Skin of body (tissue), 2 donors: ENCODE results near the gene GNL1. TPM values are rescaled to one million over a fixed set of nuclear protein-coding genes. Genes with fewer than 3 reads are reported as not detected.
A peak's percentile ranks its signal among the peaks of the same experiment; 100 is the strongest.

Source experiments
- DNase-seq: peaks from one replicate; lab custom pipeline; 2025; lab: John Stamatoyannopoulos, UW
- total RNA-seq: library from RNA; depleted of rRNA; stranded (reverse); fragments of >200 nt; gene quantifications from one replicate; pipeline ENCODE4 v1.2.3, GENCODE V29; 2014

The GNL1 gene
- total RNA-seq, 1 donor from 2014 or later = 35.8 TPM

DNA sequence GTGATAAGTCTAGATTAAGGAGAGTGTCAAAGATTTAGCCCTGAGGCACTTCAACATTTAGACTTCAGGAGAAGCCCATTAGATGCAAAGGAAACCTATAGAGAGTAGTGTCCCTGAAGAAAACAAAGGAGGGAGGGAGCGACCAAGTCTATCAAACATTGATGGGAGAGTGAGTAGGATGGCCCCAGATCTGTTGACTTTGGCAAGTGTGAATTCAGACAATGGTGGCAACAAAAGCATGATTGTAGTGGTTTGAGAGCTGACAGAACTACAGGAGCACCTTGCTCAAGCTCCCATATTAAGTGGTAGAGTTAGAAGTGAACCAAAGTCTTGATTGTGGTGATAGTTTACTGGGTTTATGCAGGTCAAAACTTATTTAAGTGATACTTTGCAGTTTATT is 14.0 kb upstream of the GNL1 start:
- DNase-seq = no peak

DNA sequence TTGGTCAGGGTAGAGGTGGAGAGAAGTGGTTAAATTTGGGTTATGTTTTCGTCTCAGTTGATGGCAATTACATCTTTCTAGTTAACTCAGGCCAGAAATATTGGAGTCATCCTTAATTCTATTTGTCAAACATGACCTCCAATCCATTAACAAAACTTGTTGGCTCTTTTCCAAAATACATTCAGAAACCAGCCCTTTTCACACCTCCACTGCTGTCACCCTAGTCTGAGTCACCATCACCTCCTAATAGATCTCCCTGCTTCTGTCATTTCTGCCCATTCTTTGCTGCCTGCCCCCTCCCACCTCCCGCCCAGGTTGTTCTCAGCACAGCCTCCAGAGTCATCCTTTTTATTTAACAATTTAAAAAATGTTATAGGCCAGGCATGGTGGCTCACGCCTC is 12.0 kb upstream of the GNL1 start:
- no peak for DNase-seq

DNA sequence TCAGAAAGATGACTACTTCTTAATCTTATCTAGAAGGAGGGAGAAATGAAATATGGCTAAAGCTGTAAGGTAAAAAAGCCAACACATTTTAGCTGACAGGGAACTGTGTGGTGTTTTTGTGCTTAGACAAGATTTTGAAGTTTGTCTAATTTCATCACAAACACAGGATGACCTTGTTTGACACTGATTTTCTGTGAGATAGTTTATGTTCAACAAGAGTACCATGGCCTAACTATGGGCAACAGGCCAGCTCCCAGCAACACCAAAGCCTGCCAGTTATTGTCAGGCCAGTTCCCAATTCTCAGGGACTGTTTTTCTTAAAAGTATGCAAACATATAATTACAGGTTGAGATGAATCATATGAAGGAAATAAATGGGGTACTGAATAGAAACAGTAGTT is 9.5 kb upstream of the GNL1 start:
- no peak for DNase-seq

DNA sequence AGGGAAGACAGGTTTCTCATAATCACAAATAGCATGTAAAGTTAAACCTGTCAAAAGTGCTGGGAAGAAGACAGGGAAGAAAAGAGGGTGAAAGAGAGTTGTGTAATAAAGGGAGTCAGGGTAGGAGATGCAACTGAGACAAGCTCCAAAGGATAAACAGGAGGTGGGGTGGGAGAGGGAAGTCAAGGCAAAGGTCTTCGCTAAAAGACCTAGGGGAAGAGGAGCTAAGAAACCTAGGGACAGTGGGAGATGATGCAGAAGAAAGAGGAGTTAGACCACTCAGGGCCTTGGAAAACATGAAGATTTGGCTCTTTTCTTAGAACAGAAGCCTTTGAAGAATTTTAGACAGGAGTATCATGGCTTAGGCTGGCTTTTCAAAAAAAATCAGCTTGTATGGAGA is 7.8 kb upstream of the GNL1 start:
- no peak for DNase-seq

DNA sequence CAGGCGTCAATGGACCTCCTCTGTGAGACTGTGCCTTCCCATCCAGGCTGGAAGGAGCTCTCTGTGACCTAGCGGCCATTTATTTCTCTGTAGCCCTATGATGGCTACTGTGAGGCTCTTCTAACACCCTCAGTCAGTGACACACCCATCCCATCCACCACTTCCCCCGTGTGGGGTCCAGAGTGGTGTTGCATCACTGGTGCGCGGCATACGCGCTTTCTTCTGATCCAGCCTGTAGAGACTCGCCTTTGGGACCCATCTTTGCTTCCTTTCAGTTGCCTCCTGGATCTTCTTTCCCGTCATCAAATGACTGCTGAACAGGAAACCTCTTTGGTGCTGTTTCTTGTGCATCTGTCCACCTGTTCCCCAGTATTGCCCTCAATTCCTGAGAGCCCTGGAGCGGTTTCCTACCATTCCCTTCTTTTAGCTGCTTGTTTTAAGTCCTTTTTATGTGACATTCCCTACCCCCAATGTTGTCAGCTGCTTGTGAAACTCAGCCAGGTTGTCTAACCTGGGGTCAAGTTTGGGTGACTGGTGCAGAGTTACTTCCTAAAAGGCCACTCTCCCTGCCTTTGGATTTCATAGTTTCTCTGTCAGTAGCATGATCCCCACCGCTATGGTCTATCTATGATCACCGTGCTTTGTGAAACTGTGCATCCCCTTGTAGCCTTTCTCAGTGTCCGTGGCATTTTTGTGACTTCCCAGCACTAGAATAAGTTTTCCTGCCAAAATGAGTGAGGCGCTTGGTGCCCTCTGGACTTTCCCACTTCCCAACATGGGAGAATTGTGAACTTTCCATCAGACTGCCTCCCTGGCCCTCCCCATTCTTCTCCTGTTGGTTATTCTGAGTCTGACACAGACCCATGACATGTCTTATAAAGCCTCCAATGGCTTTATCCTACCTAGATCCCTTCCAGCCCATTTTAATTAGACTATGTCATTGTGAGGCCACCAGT is 6.5 kb upstream of the GNL1 start:
- no peak for DNase-seq

DNA sequence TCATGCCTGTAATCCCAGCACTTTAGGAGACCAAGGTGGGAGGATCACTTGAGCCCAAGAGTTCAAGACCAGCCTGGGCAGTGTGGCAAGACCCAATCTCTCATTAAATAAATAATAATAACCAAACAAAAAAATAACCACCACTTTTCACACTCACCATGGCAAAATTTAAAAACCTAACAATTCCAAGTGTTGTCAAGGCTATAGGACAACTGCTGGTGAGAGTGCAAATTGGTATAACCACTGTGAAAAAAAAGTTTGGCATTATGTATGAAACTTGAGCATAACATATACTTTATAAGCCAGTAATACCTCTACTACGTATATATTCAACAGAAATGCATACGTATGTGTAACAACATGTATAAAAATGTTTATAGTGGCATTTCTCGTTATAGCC is 4.6 kb upstream of the GNL1 start:
- DNase-seq = no peak

DNA sequence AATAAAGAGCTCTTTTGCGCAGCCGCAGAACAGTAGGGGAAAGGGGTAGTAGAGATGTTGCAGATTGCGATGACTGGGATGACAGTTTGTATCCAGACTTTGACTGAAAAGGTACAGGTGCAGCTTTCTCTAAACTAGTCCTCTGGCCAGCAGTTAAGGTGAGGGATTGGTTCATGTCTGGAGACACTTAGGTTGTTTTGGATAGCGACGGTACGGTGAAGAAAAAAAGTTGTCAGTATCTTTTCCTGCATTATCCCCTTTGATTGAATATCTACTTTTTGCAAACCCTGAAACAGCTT is 1.3 kb upstream of the GNL1 start:
- no peak for DNase-seq

DNA sequence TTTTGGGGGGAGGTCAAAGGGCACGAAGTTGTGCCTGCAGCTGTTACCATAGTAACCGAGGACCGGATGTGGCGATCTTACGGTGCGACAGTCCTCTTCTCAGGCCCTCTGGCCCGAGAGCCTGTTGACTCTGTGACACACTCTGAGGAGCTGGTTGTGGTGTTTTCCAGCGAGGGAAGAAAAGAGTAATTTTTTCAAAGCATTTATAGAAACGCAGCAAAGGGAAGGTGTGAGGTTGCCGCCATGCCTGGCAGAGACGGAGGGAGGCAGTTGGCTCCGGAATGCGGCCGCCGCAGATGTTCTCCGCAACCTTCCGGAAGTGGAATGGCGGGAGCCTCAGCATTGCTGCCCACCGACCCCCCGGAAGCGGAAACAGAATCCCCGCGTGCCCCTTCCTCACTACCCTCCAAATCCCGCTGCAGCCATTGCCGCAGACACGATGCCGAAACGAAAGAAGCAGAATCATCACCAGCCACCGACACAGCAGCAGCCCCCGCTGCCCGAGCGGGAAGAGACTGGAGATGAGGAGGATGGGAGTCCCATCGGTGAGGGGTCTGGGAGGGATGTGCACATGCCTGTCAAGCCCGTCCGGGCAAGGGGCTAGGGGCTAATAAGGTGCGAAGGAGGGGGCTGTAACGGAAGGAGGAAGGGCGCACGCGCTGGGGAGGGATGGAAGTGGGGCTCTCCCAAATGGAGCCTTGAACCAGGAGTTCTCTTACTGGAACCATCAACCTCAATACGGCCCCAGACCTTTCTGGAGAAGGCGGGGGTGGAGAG is 805 bp upstream of the GNL1 start, which contains the start of gene PRR3:
Gene PRR3, plus strand, starts transcription at position 390 of the 777 bp plus-strand sequence. Its CDS starts 50 bp downstream, at position 440.
- DNase-seq = peak; percentile 91

DNA sequence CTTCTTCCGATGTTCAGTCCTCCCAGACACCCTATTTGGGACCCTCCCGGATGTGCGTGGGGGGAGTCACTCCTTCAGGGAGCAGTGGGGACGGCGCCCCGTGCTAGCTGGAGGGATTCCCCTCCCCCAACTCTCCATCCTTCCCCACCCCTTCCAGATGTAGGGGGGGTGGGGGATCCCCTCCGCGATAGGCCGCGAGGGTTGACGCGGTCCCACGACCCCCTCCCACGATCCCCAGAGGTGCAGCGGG is 548 bp downstream of the GNL1 start:
- DNase-seq = peak; percentile 91

DNA sequence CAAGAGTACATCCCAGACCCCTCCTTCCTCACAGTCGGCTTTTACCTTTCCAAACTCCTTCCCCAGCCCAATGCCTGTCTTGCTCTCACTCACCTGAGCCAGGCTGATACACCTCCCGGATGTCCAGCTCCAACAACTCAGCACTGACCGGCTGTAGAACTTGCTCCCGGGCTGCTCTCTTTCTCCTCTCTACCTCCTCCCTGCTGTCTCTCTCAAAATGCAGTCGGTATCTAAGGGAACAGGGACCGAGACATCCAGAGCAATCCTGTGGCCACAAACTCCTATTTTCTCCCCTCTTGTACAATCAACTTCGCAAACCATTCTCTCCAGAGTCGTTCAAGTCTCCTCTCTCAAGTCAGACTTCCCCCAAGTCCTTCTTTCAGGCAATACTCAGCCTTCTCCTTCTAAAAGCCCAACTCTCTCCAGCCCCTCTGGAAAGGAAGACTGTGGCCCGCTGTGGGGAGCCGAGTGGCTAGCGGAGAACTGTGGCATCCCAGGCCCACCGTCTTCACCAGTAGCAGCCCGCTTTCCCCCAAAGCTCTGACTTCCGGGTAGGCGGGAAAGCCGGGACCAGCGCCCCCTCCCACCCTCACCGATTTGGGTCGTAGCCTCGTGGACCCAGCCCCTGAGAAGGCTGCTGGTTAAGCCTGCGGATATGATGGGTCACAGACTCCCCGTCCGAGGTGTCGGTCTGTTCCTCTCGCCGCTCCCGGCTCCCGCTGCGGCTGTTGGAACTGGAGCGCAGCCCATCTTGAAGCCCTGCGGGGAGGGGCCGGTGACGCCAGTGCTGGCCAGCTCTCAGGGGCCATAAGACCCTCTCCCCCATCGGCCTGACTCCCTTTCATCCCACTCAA is 1.1 kb downstream of the GNL1 start:
- no peak for DNase-seq

DNA sequence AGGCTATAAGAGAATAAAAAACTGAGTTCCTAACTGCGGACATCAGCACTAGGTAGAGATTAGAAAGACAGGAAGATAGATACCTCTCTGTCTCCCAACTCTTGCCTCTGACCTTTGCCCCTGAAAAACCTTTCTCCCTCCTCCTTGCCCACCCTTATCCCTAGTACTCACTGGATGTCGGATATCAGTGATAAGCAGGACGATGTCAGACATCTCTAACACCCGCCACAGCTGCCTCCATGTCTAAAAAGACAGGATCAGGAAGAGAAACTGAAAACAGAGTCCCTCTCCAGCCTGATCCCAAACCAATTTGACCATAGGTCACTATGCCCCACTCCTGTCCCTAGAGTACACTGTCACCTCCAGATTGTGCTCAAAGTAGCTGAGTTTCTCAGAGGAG is 1.9 kb downstream of the GNL1 start:
- DNase-seq = no peak

DNA sequence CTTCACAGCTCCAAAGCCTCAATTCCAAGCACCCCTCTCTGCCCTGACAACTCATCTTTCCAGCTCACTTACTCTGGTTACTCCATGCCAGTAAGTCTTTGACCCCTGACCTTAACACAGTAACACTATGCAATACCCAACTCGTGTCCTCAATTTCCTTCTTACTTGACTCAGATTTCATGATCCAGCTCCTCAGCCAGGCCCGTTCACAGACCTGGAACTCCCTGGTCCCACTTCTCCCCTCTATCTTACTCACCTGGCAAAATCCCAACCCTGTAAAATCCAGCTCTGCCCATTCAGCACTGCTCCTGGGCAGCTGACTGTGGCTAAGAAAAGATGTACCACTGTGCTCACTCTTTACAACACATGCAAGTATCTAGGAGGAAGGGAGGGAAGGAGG is 7.9 kb downstream of the GNL1 start:
- no peak for DNase-seq

DNA sequence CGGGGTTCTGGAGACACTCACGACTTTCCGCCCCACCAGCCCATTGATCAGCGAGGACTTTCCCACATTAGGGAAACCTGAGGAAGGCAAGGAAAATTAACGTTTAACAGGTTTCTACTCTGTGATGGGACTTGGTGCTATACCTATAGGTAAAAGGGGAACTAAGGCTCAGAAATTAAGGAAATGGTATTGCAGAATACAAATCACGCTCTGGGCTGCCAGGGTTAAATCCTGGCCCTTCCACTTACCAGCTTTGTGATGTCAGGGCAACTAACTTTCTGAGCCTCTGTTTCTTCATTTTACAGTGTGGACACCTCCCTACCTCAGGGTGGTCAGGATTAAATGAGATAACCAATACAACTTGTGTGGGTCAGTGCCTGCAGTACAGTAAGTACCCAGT is 8.8 kb downstream of the GNL1 start:
- no peak for DNase-seq

DNA sequence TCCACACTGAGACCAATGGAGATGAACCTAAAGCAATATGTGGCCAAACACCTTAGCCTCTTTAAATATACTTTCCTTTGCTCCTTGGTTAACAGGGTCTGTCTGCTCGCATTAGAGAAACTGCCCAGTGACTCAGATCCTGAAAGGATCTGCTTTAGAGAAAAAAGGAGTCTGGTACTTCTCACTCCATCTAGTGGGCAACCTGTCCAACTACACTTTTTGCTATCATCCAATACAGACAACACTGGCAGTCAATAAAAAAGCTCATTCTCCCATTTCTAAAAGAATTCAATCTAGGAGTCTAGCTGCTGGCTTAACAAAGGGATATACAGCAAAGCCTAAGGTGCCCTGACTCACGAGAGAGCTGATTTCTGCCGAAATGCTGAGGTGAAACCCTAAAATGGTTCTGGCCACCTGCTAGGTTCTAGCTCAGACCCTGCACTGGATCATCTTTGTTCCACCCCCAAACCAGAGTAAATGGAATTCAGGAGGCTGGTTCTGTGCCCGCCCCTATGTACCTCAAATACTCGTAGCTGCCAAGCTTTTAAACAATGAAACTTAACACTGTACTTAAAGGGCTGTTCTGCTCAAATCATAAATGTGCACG is 11.5 kb downstream of the GNL1 start:
- peak; percentile 32 for DNase-seq

DNA sequence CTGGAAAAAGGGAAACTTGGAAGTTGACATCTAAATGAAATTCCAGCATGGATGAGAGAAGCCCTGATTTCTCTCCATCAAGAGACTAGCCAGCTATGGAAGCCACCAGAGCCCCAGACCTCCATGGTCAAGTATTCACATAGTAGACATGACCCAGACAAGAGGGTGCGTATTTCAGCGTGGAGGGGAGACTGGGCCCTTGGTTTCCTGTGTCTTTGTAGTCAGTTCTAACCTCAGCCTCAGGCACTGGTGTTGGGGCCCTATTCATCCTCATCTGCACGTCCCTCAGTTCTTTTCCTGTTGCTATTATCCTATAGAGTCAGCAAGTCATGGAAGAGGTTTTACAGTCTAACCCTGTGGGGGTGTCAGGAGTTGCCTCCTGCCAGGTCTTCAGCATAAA is 12.5 kb downstream of the GNL1 start:
- DNase-seq = no peak

DNA sequence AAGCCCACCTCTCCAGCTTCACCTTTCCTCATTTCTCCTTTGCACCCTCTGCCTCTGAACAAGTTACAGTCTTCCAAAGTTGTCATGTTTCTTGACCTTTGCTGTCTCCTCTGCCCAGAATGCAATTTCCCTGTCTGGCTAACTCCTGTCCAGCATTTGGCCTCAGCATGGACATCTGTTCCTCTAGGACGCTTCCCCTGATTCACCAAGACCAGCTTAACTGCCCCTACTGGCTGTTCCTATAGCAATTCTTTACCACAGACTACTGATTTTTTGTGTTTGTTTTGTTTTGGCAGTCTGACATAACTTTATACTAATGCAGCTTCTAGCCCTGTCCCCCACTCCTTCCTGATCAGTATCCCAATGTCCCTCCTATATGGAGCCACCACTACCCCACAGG is 13.4 kb downstream of the GNL1 start:
- no peak for DNase-seq

DNA sequence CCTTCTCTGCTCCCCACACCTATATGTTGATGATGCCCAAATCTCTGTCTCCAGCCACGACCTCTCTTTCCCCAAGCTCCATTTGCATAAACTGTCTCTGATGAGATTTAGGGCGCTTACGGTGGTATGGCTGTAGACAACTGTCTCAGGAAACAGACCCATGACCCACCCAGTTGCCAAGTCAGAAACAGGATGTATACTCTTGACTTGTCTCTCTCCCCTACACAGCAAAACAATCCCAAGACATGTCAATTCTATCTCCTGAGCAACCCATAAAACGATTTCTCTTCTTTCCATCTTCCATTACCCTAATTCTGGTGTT is 13.9 kb downstream of the GNL1 start:
- DNase-seq = no peak

DNA sequence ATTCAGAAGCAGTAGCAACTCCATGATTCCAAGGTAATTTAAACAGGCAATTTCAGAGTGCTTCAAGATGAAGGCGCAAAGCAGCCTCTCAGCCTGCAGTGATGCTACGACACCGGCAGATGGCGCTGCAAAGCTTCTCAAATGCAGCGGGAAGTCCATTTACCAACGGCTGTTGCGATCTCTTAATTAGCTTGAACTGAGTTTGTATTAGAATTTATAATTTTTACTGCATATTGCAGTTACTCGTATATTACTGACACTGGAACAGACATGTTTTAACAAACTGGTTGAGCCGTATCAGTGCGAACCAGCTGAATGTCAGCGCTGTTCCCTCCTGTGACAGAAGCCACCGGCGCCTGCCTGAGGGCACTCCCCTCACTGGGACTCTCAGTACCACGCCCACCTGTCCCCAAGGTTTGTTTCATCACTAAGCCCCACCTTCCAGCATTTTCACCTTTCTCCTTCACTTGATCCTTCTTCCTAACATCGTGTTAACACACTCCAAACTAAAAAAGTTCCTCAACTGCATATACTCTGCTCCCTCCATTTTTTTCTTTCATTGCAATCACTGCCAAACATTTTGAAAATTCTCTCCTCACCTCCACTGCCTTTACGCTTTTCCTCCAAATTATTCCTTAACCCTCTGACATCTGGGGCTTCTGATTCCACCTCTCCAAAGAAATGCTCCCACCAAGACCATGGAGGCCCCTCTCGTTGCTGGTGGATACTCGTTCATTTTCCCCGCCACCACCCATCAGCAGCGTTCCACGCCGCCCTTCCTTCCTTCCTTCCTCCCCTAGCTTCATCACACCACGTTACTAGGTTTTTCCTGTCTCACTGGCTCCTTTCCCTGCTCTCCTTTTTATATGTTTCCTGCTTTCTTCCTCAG is 14.5 kb downstream of the GNL1 start:
- peak; percentile 73 for DNase-seq

DNA sequence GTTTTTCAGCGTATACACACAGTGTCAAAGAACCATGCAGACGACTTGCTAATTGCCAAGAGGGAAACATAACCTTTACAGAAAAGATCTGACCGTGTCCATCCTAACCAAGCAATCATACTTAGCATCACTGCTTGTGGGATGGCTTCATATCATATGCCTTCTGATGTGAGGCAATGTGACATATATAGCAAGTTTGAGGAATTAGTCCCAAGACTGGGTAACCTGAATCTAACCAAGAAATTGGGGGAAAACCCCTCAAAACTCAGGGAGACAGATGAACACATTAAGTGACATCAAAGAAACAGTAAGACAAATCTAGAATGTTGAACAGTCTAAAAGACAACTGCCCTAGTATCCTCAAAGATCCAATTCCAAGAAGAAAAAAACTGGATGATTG is 18.4 kb downstream of the GNL1 start:
- DNase-seq = no peak

DNA sequence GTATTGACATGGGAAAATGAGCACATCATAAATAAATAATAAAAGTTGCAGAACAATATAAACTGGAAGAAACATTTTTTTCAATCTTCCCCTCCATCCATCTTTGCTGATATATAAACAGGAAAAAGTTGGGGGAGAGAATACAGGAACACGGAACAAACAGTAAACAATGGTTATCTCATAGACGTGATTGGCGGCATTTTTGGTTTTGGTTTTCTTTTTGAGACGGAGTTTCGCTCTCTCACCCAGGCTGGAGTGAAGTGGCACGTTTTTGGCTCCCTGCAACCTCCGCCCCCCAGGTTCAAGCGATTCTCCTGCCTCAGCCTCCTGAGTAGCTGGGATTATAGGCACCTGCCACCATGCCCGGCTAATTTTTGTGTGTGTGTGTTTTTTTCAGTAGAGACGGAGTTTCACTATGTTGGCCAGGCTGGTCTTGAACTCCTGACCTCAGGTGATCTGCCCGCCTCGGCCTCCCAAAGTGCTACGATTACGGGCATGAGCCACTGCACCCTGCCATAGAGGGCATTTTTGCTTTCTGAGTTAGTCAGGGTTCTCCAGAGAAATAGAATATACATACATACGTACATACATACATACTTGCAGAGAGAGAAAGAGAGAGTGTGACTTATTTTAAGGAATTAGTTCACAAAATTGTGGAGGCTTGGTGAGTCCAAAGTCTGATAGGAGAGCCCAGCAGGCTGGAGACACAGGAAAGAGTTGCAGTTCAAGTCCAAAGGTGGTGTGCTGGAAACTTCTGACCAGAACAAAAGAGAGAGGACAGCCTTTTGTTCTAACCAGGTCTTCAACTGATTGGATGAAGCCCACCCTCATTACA is 22.6 kb downstream of the GNL1 start:
- no peak for DNase-seq
